Suprapubic skin (tissue), 4 donors: ENCODE results near the gene NCOA5. TPM values are rescaled to one million over a fixed set of nuclear protein-coding genes. Genes with fewer than 3 reads are reported as not detected.

ENCODE experiments used
- DNase-seq, 2 donors: peaks; one replicate each; pipeline ENCODE4 v3.0.0-alpha.2; 2019; ENCODE audit warnings: low spot score in 2 of 2
- H3K27ac ChIP-seq: fragments of 200-600 bp; sonication (generic); one replicate; pipeline ENCODE4 v1.5.1; 2019
- H3K27me3 ChIP-seq: fragments of 200-600 bp; sonication (generic); one replicate; pipeline ENCODE4 v1.5.1; 2019
- H3K36me3 ChIP-seq: fragments of 200-600 bp; sonication (generic); one replicate; pipeline ENCODE4 v1.5.1; 2019
- H3K4me1 ChIP-seq: fragments of 200-600 bp; sonication (generic); one replicate; pipeline ENCODE4 v1.5.1; 2019
- H3K4me3 ChIP-seq: fragments of 200-600 bp; sonication (generic); one replicate; pipeline ENCODE4 v1.5.1; 2019; ENCODE audit warnings: mild to moderate bottlenecking
- H3K9me3 ChIP-seq: fragments of 200-600 bp; sonication (generic); one replicate; pipeline ENCODE4 v1.5.1; 2019
- CTCF ChIP-seq, 2 donors: fragments of 200-600 bp in 1 of 2; fragments of 450-650 bp in 1 of 2; sonication (generic) in 1 of 2; IDR thresholded peaks; one replicate each; pipeline ENCODE4 v1.5.1; 2016 to 2019; ENCODE audit warnings: antibody characterized with exemption in 2 of 2, mild to moderate bottlenecking in 1 of 2, moderate library complexity in 1 of 2
- EP300 ChIP-seq: sonication (generic); formaldehyde crosslinking; IDR thresholded peaks from one replicate; pipeline ENCODE4 v1.6.1; 2017; ENCODE audit warnings: antibody characterized with exemption
- POLR2A ChIP-seq, 2 donors: fragments of 450-650 bp; IDR thresholded peaks; one replicate each; pipeline ENCODE4 v1.6.1; 2017; ENCODE audit warnings: antibody characterized with exemption in 2 of 2, mild to moderate bottlenecking in 2 of 2, moderate library complexity in 2 of 2
- POLR2AphosphoS5 ChIP-seq, 3 donors: sonication (generic); formaldehyde crosslinking; IDR thresholded peaks; one replicate each; pipeline ENCODE4 v1.6.1; 2017; ENCODE audit warnings: antibody characterized with exemption in 3 of 3
- WGBS: methylation state at CpG from one replicate; pipeline ENCODE4 v1.1.5; 2018; 5-methylcytosine and 5-hydroxymethylcytosine counted together
- total RNA-seq, 4 donors: library from RNA; depleted of rRNA; stranded (reverse); fragments of >200 nt; gene quantifications; one replicate each; pipeline ENCODE4 v1.1.0, GENCODE V29; 2016

NCOA5 gene
- total RNA-seq, 4 donors from 2014 or later = 23.2 to 30.1 (median 25.2) TPM

- no peak for DNase-seq
- WGBS = 76% methylated on average over 7 of the region's 7 CpGs
- Histone ChIP-seq H3K27me3 (peaks cover 30% of the 10 kb centered on the region), H3K4me3 (no peak overlapping the region), H3K27ac (no peak overlapping the region), H3K4me1 (peaks cover 39% of the 10 kb centered on the region), H3K9me3 (no peaks in the 10 kb centered on the region), H3K36me3 (no peaks in the 10 kb centered on the region)
- TF ChIP-seq POLR2AphosphoS5 (IDR thresholded peaks at IDR 0.05) = no peak
- no peak for TF ChIP-seq CTCF (IDR thresholded peaks at IDR 0.05)
- TF ChIP-seq EP300 = no peak
- TF ChIP-seq POLR2A (IDR thresholded peaks at IDR 0.05) = no peak
These were observed 45.0 kb upstream of the NCOA5 start for GRCh38 chr20:46134716-46135115.

- peaks cover 31% of the 10 kb centered on the region for H3K27me3 ChIP-seq
- no peak overlapping the region for H3K4me3 ChIP-seq
- no peak for DNase-seq
- no peak for TF ChIP-seq CTCF (IDR thresholded peaks at IDR 0.05)
- no peak for TF ChIP-seq POLR2A (IDR thresholded peaks at IDR 0.05)
- no peak for TF ChIP-seq EP300
- TF ChIP-seq POLR2AphosphoS5 (IDR thresholded peaks at IDR 0.05) = no peak
- no peaks in the 10 kb centered on the region for H3K36me3 ChIP-seq
- H3K9me3 ChIP-seq = no peaks in the 10 kb centered on the region
- peaks cover 32% of the 10 kb centered on the region for H3K4me1 ChIP-seq
- H3K27ac ChIP-seq = no peak overlapping the region
- 72% methylated on average over 9 of the region's 11 CpGs for WGBS
These were observed 44.3 kb upstream of the NCOA5 start for GRCh38 chr20:46133886-46134654.

- Histone ChIP-seq H3K36me3 (no peaks in the 10 kb centered on the region), H3K4me1 (peaks cover 19% of the 10 kb centered on the region), H3K27me3 (peaks cover 25% of the 10 kb centered on the region), H3K4me3 (no peak overlapping the region), H3K9me3 (no peaks in the 10 kb centered on the region), H3K27ac (no peak overlapping the region)
- TF ChIP-seq POLR2AphosphoS5 (IDR thresholded peaks at IDR 0.05) (no peak), EP300 (no peak), CTCF (IDR thresholded peaks at IDR 0.05) (peak; percentile 48 to 71), POLR2A (IDR thresholded peaks at IDR 0.05) (no peak)
- DNase-seq = peak; percentile 72 to 89
- 13% methylated on average over 17 of the region's 17 CpGs for WGBS
These were observed 43.0 kb upstream of the NCOA5 start for GRCh38 chr20:46132705-46133120.

GRCh38 chr20:46131396-46131795 is 41.6 kb upstream of the NCOA5 start:
- DNase-seq = no peak
- TF ChIP-seq CTCF (IDR thresholded peaks at IDR 0.05) (no peak), EP300 (no peak), POLR2AphosphoS5 (IDR thresholded peaks at IDR 0.05) (no peak), POLR2A (IDR thresholded peaks at IDR 0.05) (no peak)
- Histone ChIP-seq H3K4me3 (no peak overlapping the region), H3K27ac (no peak overlapping the region), H3K9me3 (no peaks in the 10 kb centered on the region), H3K27me3 (peaks cover 25% of the 10 kb centered on the region), H3K4me1 (peaks cover 15% of the 10 kb centered on the region), H3K36me3 (no peaks in the 10 kb centered on the region)
- WGBS = 18% methylated on average over 6 of the region's 6 CpGs

- no peak overlapping the region for H3K4me3 ChIP-seq
- H3K27me3 ChIP-seq = peaks cover 25% of the 10 kb centered on the region
These were observed 40.8 kb upstream of the NCOA5 start for GRCh38 chr20:46130534-46130933.

More at GRCh38 chr20:46130534-46130933, 40.8 kb upstream of the NCOA5 start:
- H3K9me3 ChIP-seq = no peaks in the 10 kb centered on the region
- H3K27ac ChIP-seq = no peak overlapping the region
- WGBS = 56% methylated on average over 4 of the region's 4 CpGs
- peak in 1 of 2 donors; percentile 44 for DNase-seq
- H3K36me3 ChIP-seq = no peaks in the 10 kb centered on the region
- H3K4me1 ChIP-seq = peaks cover 11% of the 10 kb centered on the region
- TF ChIP-seq POLR2AphosphoS5 (IDR thresholded peaks at IDR 0.05) (no peak), EP300 (no peak), POLR2A (IDR thresholded peaks at IDR 0.05) (no peak), CTCF (IDR thresholded peaks at IDR 0.05) (no peak)
